HepG2 (cell line): ENCODE measurements around the gene STK38L. TPM values are rescaled to one million over a fixed set of nuclear protein-coding genes. Genes with fewer than 3 reads are reported as not detected.

ENCODE experiments used
- ARNT2 ChIP-seq: sonication (generic); formaldehyde crosslinking; IDR thresholded peaks from 2 replicates; pipeline ENCODE4 v1.8.0; 2022; ENCODE audit warnings: mild to moderate bottlenecking, low read depth, missing genetic modification reagents, moderate library complexity
- BRF2 ChIP-seq: sonication (generic); formaldehyde crosslinking; IDR thresholded peaks from 2 replicates; pipeline ENCODE4 v1.8.1; 2022; ENCODE audit warnings: mild to moderate bottlenecking, missing genetic modification reagents
- GLMP ChIP-seq: sonication (generic); formaldehyde crosslinking; IDR thresholded peaks from 2 replicates; pipeline ENCODE4 v1.9.0; 2021; ENCODE audit warnings: missing genetic modification reagents, mild to moderate bottlenecking, borderline replicate concordance
- GTF2F1 ChIP-seq: fragments of 150-350 bp; IDR thresholded peaks from 2 replicates; pipeline ENCODE4 v1.6.1; 2014; ENCODE audit warnings: low read length
- HDAC1 ChIP-seq: sonication (generic); formaldehyde crosslinking; IDR thresholded peaks from 2 replicates; pipeline ENCODE4 v1.5.1; 2020; ENCODE audit warnings: mild to moderate bottlenecking, missing genetic modification reagents
- HIVEP1 ChIP-seq: sonication (generic); formaldehyde crosslinking; IDR thresholded peaks from 2 replicates; pipeline ENCODE4 v1.4.0; 2020; ENCODE audit warnings: mild to moderate bottlenecking, missing genetic modification reagents
- HNF4A ChIP-seq: sonication (generic); formaldehyde crosslinking; IDR thresholded peaks from 2 replicates; pipeline ENCODE4 v1.4.0; 2020; ENCODE audit warnings: missing genetic modification reagents
- IRF1 ChIP-seq: sonication (generic); formaldehyde crosslinking; IDR thresholded peaks from 2 replicates; pipeline ENCODE4 v1.4.0; 2020; ENCODE audit warnings: low read depth, mild to moderate bottlenecking, missing genetic modification reagents
- KAT8 ChIP-seq: IDR thresholded peaks from 2 replicates; pipeline ENCODE4 v1.6.1; 2016; ENCODE audit warnings: missing genetic modification reagents, missing compliant biosample characterization
- MBNL3 ChIP-seq: fragments of 250-450 bp; sonication (Bioruptor Pico); conservative IDR thresholded peaks from 2 replicates; pipeline ENCODE4 v1.8.0; 2022; ENCODE audit warnings: mild to moderate bottlenecking, inconsistent platforms
- SALL2 ChIP-seq: sonication (generic); formaldehyde crosslinking; IDR thresholded peaks from 2 replicates; pipeline ENCODE4 v1.8.1; 2023; ENCODE audit warnings: mild to moderate bottlenecking, missing genetic modification reagents, inconsistent platforms
- SKI ChIP-seq: fragments of 450-650 bp; IDR thresholded peaks from one replicate; pipeline ENCODE4 v1.6.1; 2018; ENCODE audit warnings: mild to moderate bottlenecking; ENCODE audit not compliant: partially characterized antibody
- SRSF9 ChIP-seq: fragments of 200-400 bp; formaldehyde crosslinking; IDR thresholded peaks from 2 replicates; pipeline ENCODE4 v1.6.1; 2018; ENCODE audit warnings: borderline replicate concordance, mild to moderate bottlenecking, low read depth, low read length; ENCODE audit not compliant: insufficient read depth, poor library complexity, severe bottlenecking
- TBX3 ChIP-seq: fragments of 450-650 bp; IDR thresholded peaks from 2 replicates; pipeline ENCODE4 v1.6.1; 2017; ENCODE audit warnings: antibody characterized with exemption, mild to moderate bottlenecking, inconsistent platforms, borderline replicate concordance
- THAP8 ChIP-seq: sonication (generic); formaldehyde crosslinking; IDR thresholded peaks from 2 replicates; pipeline ENCODE4 v1.5.1; 2020; ENCODE audit warnings: missing genetic modification reagents, mild to moderate bottlenecking, borderline replicate concordance
- ZBTB7B ChIP-seq: sonication (generic); formaldehyde crosslinking; IDR thresholded peaks from 2 replicates; pipeline ENCODE4 v1.4.0; 2020; ENCODE audit warnings: missing genetic modification reagents
- ZFP36L1 ChIP-seq: sonication (generic); formaldehyde crosslinking; IDR thresholded peaks from 2 replicates; pipeline ENCODE4 v1.8.0; 2022; ENCODE audit warnings: mild to moderate bottlenecking, missing genetic modification reagents, moderate library complexity
- ZMAT5 ChIP-seq: sonication (generic); formaldehyde crosslinking; IDR thresholded peaks from 2 replicates; pipeline ENCODE4 v1.5.0; 2020; ENCODE audit warnings: mild to moderate bottlenecking, low read depth, missing genetic modification reagents, borderline replicate concordance
- ZNF326 ChIP-seq: sonication (generic); formaldehyde crosslinking; IDR thresholded peaks from 2 replicates; pipeline ENCODE4 v1.4.0; 2020; ENCODE audit warnings: missing genetic modification reagents, borderline replicate concordance
- ZNF414 ChIP-seq: sonication (generic); formaldehyde crosslinking; IDR thresholded peaks from 2 replicates; pipeline ENCODE4 v1.5.0; 2020; ENCODE audit warnings: missing genetic modification reagents
- ZNF572 ChIP-seq: sonication (generic); formaldehyde crosslinking; IDR thresholded peaks from 2 replicates; pipeline ENCODE4 v1.5.1; 2020; ENCODE audit warnings: mild to moderate bottlenecking, missing genetic modification reagents
- ZNF619 ChIP-seq: sonication (generic); formaldehyde crosslinking; IDR thresholded peaks from 2 replicates; pipeline ENCODE4 v1.4.0; 2020; ENCODE audit warnings: mild to moderate bottlenecking, missing genetic modification reagents
- ZNF674 ChIP-seq: sonication (generic); formaldehyde crosslinking; IDR thresholded peaks from 2 replicates; pipeline ENCODE4 v1.5.0; 2020; ENCODE audit warnings: low read depth, mild to moderate bottlenecking, missing genetic modification reagents
- ZNF83 ChIP-seq: sonication (generic); formaldehyde crosslinking; IDR thresholded peaks from 2 replicates; pipeline ENCODE4 v1.4.0; 2020; ENCODE audit warnings: missing genetic modification reagents, mild to moderate bottlenecking, borderline replicate concordance
- polyA plus RNA-seq, 8 experiments: library from polyadenylated mRNA; depleted of rRNA in 3 of 8; stranded (reverse) in 7 of 8; unstranded in 1 of 8; fragments of >200 nt; fragmentation: Illumina TruSeq in 4 of 8; extraction: Trizol in 4 of 8; gene quantifications; 2 replicates each; pipeline versions ENCODE4 v1.2.1 to v1.2.3, GENCODE V29; 2011 to 2016; ENCODE audit warnings: low read depth in 4 of 8, missing spikeins in 1 of 8, mixed read lengths in 1 of 8; ENCODE audit not compliant: insufficient read depth in 1 of 8
- total RNA-seq, 5 experiments: library from RNA; depleted of rRNA; stranded (reverse); fragments of >200 nt; fragmentation: Illumina TruSeq; extraction: Trizol; gene quantifications; 2 replicates each; pipeline ENCODE4 v1.2.3, GENCODE V29; 2016; ENCODE audit warnings: low read depth in 1 of 5

The STK38L gene
- total and polyA plus RNA-seq, 2 of the 13 experiments (the other 11 are each of a cell fraction or from before 2014, with no cell fraction given) = 6.1 to 26.4 TPM

GRCh38 chr12:27243804-27244688 lies at the start of gene STK38L (continued):
- TF ChIP-seq ZFP36L1 (CRISPR knock-in tag) = no peak
- TF ChIP-seq KAT8 (CRISPR knock-in tag) = peak; percentile 95
- peak; percentile 92; the same call in 1 of the 2 replicates for TF ChIP-seq ARNT2 (CRISPR knock-in tag)
- 0 out of 2 replicates have a peak, but pooled peaks have one; percentile 21 for TF ChIP-seq HNF4A (CRISPR knock-in tag)
- peak; percentile 71; the same call in 1 of the 2 replicates for TF ChIP-seq SALL2 (CRISPR knock-in tag)
- no peak for TF ChIP-seq ZNF83
- no peak for TF ChIP-seq TBX3
- peak; percentile 69 for TF ChIP-seq HIVEP1 (CRISPR knock-in tag)
- TF ChIP-seq SKI = no peak
- no peak for TF ChIP-seq ZMAT5 (CRISPR knock-in tag)
- TF ChIP-seq GLMP (CRISPR knock-in tag) = no peak
- TF ChIP-seq ZNF674 (CRISPR knock-in tag) = no peak
- TF ChIP-seq SRSF9 = no peak
- peak; percentile 40; the same call in 1 of the 2 replicates for TF ChIP-seq ZNF414 (CRISPR knock-in tag)
- TF ChIP-seq BRF2 (CRISPR knock-in tag) = 0 out of 2 replicates have a peak, but pooled peaks have one; percentile 41
- 0 out of 2 replicates have a peak, but pooled peaks have one; percentile 53 for TF ChIP-seq ZNF572 (CRISPR knock-in tag)
- TF ChIP-seq THAP8 (CRISPR knock-in tag) = peak; percentile 67; the same call in 1 of the 2 replicates
- TF ChIP-seq HDAC1 (CRISPR knock-in tag) = no peak
- no peak; the same call in 1 of the 2 replicates for TF ChIP-seq MBNL3 (CRISPR knock-in tag)
- TF ChIP-seq ZBTB7B = no peak
- no peak; the same call in 1 of the 2 replicates for TF ChIP-seq ZNF619
- 0 out of 2 replicates have a peak, but pooled peaks have one; percentile 28 for TF ChIP-seq IRF1 (CRISPR knock-in tag)
- no peak for TF ChIP-seq GTF2F1
- no peak for TF ChIP-seq ZNF326 (CRISPR knock-in tag)
